Stimulated activated CD8-positive, alpha-beta memory T cell treated with anti-CD3 and anti-CD28 coated beads, Interleukin-12 subunit alpha, Interleukin-12 subunit beta, amount 100 ng/mL, for 24 hours (primary cell): Measurements from ENCODE around the gene SPTLC3.
"Not testable (repeated sequence)": the region's sequence is repeated elsewhere in the genome, so short reads cannot be mapped to it uniquely, and the experiment has no call there.

ENCODE experiments used
- DNase-seq: peaks from one replicate; pipeline ENCODE4 v3.0.0-alpha.2; 2020; ENCODE audit errors: extremely low read depth

Gene SPTLC3

GRCh38 chr20:13008761-13009681 is at the start of gene SPTLC3:
Gene SPTLC3 (plus strand): TSS chr20:13008972. CDS start chr20:13009268, 296 bp downstream.
- no peak for DNase-seq

- DNase-seq: no peak
Observed at GRCh38 chr20:12961725-12962124, 47.0 kb upstream of the SPTLC3 start.

- no peak for DNase-seq
Observed at GRCh38 chr20:12962895-12963294, 45.9 kb upstream of the SPTLC3 start.

- DNase-seq: no peak
Observed at GRCh38 chr20:12963416-12963815, 45.4 kb upstream of the SPTLC3 start.

GRCh38 chr20:12965212-12965869 is 43.4 kb upstream of the SPTLC3 start:
- no peak for DNase-seq

GRCh38 chr20:12965870-12966251 is 42.9 kb upstream of the SPTLC3 start:
- no peak for DNase-seq

GRCh38 chr20:12966468-12967085 is 42.2 kb upstream of the SPTLC3 start:
- DNase-seq: no peak

- no peak for DNase-seq
Observed at GRCh38 chr20:12967932-12968331, 40.8 kb upstream of the SPTLC3 start.

GRCh38 chr20:12968472-12968871 is 40.3 kb upstream of the SPTLC3 start:
- no peak for DNase-seq

GRCh38 chr20:12969071-12969669 is 39.6 kb upstream of the SPTLC3 start:
- DNase-seq: no peak

GRCh38 chr20:12970372-12970821 is 38.4 kb upstream of the SPTLC3 start:
- no peak for DNase-seq

- DNase-seq: no peak
Observed at GRCh38 chr20:12975833-12976608, 32.8 kb upstream of the SPTLC3 start.

GRCh38 chr20:12976720-12977309 is 32.0 kb upstream of the SPTLC3 start:
- DNase-seq: no peak

GRCh38 chr20:12977328-12978125 is 31.2 kb upstream of the SPTLC3 start:
- no peak for DNase-seq

GRCh38 chr20:12978126-12978394 is 30.7 kb upstream of the SPTLC3 start:
- no peak for DNase-seq

GRCh38 chr20:12978613-12979495 is 29.9 kb upstream of the SPTLC3 start:
- no peak for DNase-seq

GRCh38 chr20:12979713-12980112 is 29.1 kb upstream of the SPTLC3 start:
- DNase-seq: not testable (repeated sequence)

- no peak for DNase-seq
Observed at GRCh38 chr20:12982098-12982497, 26.7 kb upstream of the SPTLC3 start.

- DNase-seq: no peak
Observed at GRCh38 chr20:12984069-12984765, 24.6 kb upstream of the SPTLC3 start.
